ENCODE results near the gene DLGAP1.
A peak's percentile ranks its signal among the peaks of the same experiment; 100 is the strongest.

Gene DLGAP1

GRCh38 chr18:3624546-3624934 is 830.6 kb downstream of the DLGAP1 start:
- no peak for TF ChIP-seq CTCF (IDR thresholded peaks at IDR 0.05; ENCODE audit: low read depth, low read length)
- H3K4me3 ChIP-seq (replicated peaks in 1 of 2; ENCODE audit: low read depth in 2 of 2, low read length in 2 of 2), result peak overlapping the region in 1 of 2 donors; percentile 41
- DNase-seq (ENCODE audit: low read depth in 2 of 2), result no peak

GRCh38 chr18:3623769-3624545 is 831.1 kb downstream of the DLGAP1 start:
- DNase-seq (ENCODE audit: low read depth in 2 of 2), result peak; percentile 98 to 99
- peak overlapping the region in 1 of 2 donors; percentile 41 for H3K4me3 ChIP-seq (replicated peaks in 1 of 2; ENCODE audit: low read depth in 2 of 2, low read length in 2 of 2)
- no peak for TF ChIP-seq CTCF (IDR thresholded peaks at IDR 0.05; ENCODE audit: low read depth, low read length)

GRCh38 chr18:3620146-3621119 is 834.7 kb downstream of the DLGAP1 start:
- DNase-seq (ENCODE audit: low read depth in 2 of 2), result no peak
- H3K4me3 ChIP-seq (replicated peaks in 1 of 2; ENCODE audit: low read depth in 2 of 2, low read length in 2 of 2), result no peak overlapping the region
- no peak for TF ChIP-seq CTCF (IDR thresholded peaks at IDR 0.05; ENCODE audit: low read depth, low read length)

GRCh38 chr18:3619746-3620145 is 835.4 kb downstream of the DLGAP1 start:
- no peak for TF ChIP-seq CTCF (IDR thresholded peaks at IDR 0.05; ENCODE audit: low read depth, low read length)
- no peak for DNase-seq (ENCODE audit: low read depth in 2 of 2)
- no peak overlapping the region for H3K4me3 ChIP-seq (replicated peaks in 1 of 2; ENCODE audit: low read depth in 2 of 2, low read length in 2 of 2)

- no peak for TF ChIP-seq CTCF (IDR thresholded peaks at IDR 0.05; ENCODE audit: low read depth, low read length)
- no peak for DNase-seq (ENCODE audit: low read depth in 2 of 2)
- H3K4me3 ChIP-seq (replicated peaks in 1 of 2; ENCODE audit: low read depth in 2 of 2, low read length in 2 of 2), result no peak overlapping the region
These were observed 835.9 kb downstream of the DLGAP1 start for GRCh38 chr18:3619222-3619621.

GRCh38 chr18:3616744-3617143 is 838.4 kb downstream of the DLGAP1 start:
- no peak for DNase-seq (ENCODE audit: low read depth in 2 of 2)
- no peak for TF ChIP-seq CTCF (IDR thresholded peaks at IDR 0.05; ENCODE audit: low read depth, low read length)
- no peak overlapping the region for H3K4me3 ChIP-seq (replicated peaks in 1 of 2; ENCODE audit: low read depth in 2 of 2, low read length in 2 of 2)
